LNCaP clone FGC (cell line): ENCODE measurements around the gene MAGEB16.

Source experiments
- DNase-seq: peaks from one replicate; pipeline ENCODE4 v3.0.0-alpha.2; 2011; ENCODE audit warnings: low read depth
- H3K4me3 ChIP-seq: 2 replicates; pipeline ENCODE4 v1.5.1; 2011; ENCODE audit warnings: mild to moderate bottlenecking, low read depth, low read length, control low read depth
- TF ChIP-seq, protein P1 (sequence below): IDR thresholded peaks from 2 replicates; pipeline ENCODE4 v1.5.1; 2012; ENCODE audit warnings: mild to moderate bottlenecking; ENCODE audit not compliant: control insufficient read depth, insufficient read depth; ENCODE audit errors: extremely low read depth

Gene MAGEB16

DNA sequence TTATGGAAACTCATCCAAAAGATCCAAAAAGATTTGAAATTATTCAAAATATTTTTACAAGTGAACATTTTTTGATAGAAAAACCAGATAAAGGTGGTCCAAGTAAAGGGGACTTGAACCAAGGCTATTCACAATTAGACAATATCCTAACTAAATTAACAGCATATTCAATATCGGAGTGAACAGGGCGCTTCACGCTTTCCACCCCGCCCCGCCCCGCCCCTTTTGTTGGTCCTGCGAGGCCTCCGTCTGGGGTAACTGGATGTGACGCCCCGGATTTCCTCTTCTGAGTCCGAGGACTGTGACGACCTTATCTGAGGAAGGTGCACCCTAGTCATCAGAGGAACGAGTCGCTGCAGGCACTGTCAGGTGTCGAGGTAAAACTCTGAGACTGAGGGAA, at the start of gene MAGEB16:
MAGEB16 (plus strand) TSS at position 301 of the 400 bp plus-strand sequence. CDS start 3,855 bp downstream, outside the sequence.
- no peak for DNase-seq
- H3K4me3 ChIP-seq = no peak within 1 kb of the TSS
- TF ChIP-seq, protein P1, sequence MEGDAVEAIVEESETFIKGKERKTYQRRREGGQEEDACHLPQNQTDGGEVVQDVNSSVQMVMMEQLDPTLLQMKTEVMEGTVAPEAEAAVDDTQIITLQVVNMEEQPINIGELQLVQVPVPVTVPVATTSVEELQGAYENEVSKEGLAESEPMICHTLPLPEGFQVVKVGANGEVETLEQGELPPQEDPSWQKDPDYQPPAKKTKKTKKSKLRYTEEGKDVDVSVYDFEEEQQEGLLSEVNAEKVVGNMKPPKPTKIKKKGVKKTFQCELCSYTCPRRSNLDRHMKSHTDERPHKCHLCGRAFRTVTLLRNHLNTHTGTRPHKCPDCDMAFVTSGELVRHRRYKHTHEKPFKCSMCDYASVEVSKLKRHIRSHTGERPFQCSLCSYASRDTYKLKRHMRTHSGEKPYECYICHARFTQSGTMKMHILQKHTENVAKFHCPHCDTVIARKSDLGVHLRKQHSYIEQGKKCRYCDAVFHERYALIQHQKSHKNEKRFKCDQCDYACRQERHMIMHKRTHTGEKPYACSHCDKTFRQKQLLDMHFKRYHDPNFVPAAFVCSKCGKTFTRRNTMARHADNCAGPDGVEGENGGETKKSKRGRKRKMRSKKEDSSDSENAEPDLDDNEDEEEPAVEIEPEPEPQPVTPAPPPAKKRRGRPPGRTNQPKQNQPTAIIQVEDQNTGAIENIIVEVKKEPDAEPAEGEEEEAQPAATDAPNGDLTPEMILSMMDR = no peak

DNA sequence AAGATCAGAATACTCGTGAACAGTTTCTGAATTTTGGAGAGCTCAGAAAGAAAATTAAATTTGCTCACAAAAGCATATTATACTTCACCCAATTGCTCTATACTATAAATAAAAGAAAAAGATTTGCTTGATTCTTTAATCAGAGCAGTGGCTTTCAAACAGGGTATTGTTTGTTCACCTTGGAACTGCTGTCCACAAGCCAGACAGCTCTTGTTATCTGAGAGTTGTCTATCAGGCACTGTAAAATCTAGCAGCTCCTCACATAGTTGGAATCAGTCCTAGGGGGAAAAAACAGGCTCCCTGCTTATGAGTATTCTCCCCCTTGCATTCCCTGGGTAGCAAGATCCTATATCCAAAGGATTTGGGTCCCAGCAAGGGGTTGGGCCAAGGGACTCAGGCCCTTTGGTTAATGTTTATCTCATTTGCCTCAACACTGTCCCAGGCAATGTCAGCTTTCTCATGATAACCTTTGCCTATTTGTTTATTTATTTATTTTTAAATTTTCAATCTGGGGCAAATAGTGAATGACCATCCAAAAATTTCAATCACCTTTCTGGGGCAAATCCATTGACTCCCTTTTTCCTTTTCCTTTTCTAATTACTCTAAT, 24.1 kb upstream of the MAGEB16 start:
- TF ChIP-seq, protein P1 = no peak
- no peak for DNase-seq
- no peak overlapping the region for H3K4me3 ChIP-seq

DNA sequence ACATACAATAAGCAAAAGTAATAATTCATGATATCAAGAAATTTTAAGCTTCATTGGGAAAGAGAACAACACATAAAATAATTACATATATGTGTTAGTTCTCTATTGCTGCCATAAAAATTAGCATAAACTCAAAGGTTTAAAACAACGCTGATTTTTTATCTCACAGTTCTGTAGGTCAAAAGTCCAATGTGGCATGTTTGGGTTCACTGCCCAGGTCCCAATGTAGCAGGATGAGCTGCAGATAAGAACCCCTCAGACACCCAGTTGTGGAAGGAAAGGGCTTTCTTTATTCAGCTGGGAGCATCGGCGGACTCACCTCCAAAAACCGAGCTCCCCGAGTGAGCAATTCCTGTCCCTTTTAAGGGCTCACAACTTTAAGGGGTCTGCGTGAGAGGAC, 13.1 kb upstream of the MAGEB16 start:
- no peak for DNase-seq
- TF ChIP-seq, protein P1 = no peak
- no peak overlapping the region for H3K4me3 ChIP-seq

DNA sequence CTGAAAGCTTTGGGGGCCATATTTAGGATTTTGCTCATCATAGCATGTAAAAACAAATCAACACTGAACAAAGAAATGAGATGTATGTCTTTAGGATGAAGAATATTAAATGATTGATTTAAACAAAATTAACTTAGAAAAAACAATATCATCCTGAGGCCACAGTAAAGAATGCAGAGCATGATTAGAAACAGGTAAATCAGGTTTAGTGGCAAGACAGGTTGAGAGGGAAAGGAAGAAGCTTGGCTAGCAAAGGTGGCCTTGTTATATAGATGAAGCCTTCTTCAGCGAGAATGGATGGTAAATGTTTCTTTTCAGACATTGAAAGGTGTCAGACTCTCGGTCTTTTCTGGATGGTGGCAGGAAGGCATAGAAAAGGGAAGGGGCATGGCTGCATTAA, 11.9 kb upstream of the MAGEB16 start:
- no peak overlapping the region for H3K4me3 ChIP-seq
- TF ChIP-seq, protein P1 = no peak
- no peak for DNase-seq

DNA sequence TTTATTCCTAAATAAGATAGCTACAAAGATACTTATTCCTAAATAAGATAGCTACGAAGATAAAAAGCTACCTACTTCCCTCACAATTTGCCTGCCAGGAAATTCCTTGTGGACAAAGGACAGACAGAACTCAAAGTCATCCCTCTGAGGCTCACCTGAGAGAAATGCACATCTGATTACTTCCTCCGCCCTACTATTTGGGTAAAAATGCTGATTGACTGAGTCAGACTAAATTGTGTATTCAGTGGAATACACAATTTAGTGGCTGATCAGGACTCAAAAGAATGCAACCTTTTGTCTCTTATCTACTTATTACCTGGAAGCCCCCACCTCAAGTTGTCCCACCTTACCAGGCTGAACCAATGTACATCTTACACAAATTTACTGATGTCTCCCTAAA, 10.3 kb upstream of the MAGEB16 start:
- no peak for DNase-seq
- TF ChIP-seq, protein P1 = no peak
- H3K4me3 ChIP-seq = no peak overlapping the region

DNA sequence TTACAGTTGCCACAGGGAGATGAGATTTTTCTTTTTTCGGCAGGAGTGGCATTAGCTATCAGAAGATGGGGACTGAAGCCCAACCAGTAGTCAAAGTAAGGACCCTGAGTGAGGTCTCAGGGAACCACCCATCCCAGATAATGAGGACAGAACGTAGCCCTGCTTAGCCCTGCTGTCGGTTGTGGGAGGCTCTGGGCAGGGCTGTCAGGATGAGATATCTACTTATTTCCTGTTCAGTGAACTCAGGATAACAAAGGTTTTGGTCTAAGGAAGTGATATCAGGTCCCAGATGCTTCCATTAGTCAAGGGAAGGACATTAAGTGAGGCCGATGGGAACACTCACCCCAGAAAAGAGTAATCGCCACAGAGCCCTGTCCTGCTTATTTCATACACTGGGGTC, 2.3 kb downstream of the MAGEB16 start:
- TF ChIP-seq, protein P1 = no peak
- DNase-seq = no peak
- H3K4me3 ChIP-seq = no peak overlapping the region

DNA sequence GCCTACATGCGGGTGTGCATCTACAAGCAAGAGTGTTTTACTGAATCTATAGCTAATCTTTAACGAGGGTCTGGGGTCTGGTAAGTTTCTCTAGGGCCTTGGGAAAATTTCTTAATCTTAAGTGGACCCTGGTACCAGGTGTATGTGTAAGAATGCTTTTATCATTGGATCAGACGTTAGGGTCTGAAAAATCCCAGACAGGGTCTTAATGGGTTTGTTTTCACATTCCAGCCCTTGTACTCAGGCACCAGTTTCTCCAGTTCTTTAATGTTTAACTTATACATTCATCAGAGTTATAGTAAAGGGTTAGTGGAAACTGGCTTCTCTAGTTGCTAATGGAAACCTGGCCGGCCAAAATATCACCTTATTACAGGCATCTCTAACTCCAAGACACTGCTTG, 11.6 kb downstream of the MAGEB16 start:
- H3K4me3 ChIP-seq = no peak overlapping the region
- TF ChIP-seq, protein P1 = no peak
- DNase-seq = no peak
